WERI-Rb-1 (cell line): ENCODE measurements around the gene SYNPO2.

Source experiments
- DNase-seq: peaks from one replicate; pipeline ENCODE4 v3.0.0-alpha.2; 2020
- H3K27ac ChIP-seq: fragments of 250-450 bp; sonication (Bioruptor Pico); 2 replicates; pipeline ENCODE4 v1.5.1; 2020; ENCODE audit warnings: mild to moderate bottlenecking, moderate library complexity
- H3K27me3 ChIP-seq: fragments of 250-450 bp; sonication (Bioruptor Pico); 2 replicates; pipeline ENCODE4 v1.5.1; 2021; ENCODE audit warnings: mild to moderate bottlenecking, low read depth, moderate library complexity; ENCODE audit not compliant: insufficient read depth, severe bottlenecking
- H3K36me3 ChIP-seq: fragments of 250-450 bp; sonication (Bioruptor Pico); 2 replicates; pipeline ENCODE4 v1.5.1; 2020; ENCODE audit warnings: mild to moderate bottlenecking, moderate library complexity
- H3K4me3 ChIP-seq: 2 replicates; pipeline ENCODE4 v1.5.1; 2011; ENCODE audit warnings: low read depth, mild to moderate bottlenecking, control low read depth, low read length
- H3K9me3 ChIP-seq: fragments of 250-450 bp; sonication (Bioruptor Pico); 2 replicates; pipeline ENCODE4 v1.5.1; 2021; ENCODE audit warnings: mild to moderate bottlenecking, moderate library complexity; ENCODE audit not compliant: severe bottlenecking
- CTCF ChIP-seq: IDR thresholded peaks from 2 replicates; pipeline ENCODE4 v1.5.1; 2011; ENCODE audit warnings: low read depth, mild to moderate bottlenecking, control low read depth, inconsistent platforms, low read length

SYNPO2 gene

GRCh38 chr4:118915468-118915867 lies 26.8 kb downstream of the SYNPO2 start:
- TF ChIP-seq CTCF = no peak
- Histone ChIP-seq H3K27ac (no peak overlapping the region), H3K27me3 (no peaks in the 10 kb centered on the region), H3K9me3 (no peaks in the 10 kb centered on the region), H3K36me3 (no peaks in the 10 kb centered on the region), H3K4me3 (no peak overlapping the region)
- DNase-seq = no peak

GRCh38 chr4:118916691-118917289 lies 28.1 kb downstream of the SYNPO2 start:
- Histone ChIP-seq H3K9me3 (no peaks in the 10 kb centered on the region), H3K27me3 (no peaks in the 10 kb centered on the region), H3K27ac (no peak overlapping the region), H3K4me3 (no peak overlapping the region), H3K36me3 (no peaks in the 10 kb centered on the region)
- DNase-seq = no peak
- TF ChIP-seq CTCF = no peak

- H3K4me3 ChIP-seq = no peak overlapping the region
- no peak overlapping the region for H3K27ac ChIP-seq
- DNase-seq = no peak
- no peaks in the 10 kb centered on the region for H3K9me3 ChIP-seq
- H3K27me3 ChIP-seq = no peaks in the 10 kb centered on the region
- H3K36me3 ChIP-seq = no peaks in the 10 kb centered on the region
- TF ChIP-seq CTCF = no peak
These were observed 28.9 kb downstream of the SYNPO2 start for GRCh38 chr4:118917582-118917981.

GRCh38 chr4:118918388-118918787 lies 29.7 kb downstream of the SYNPO2 start:
- DNase-seq = no peak
- Histone ChIP-seq H3K27me3 (no peaks in the 10 kb centered on the region), H3K4me3 (no peak overlapping the region), H3K27ac (no peak overlapping the region), H3K36me3 (no peaks in the 10 kb centered on the region), H3K9me3 (no peaks in the 10 kb centered on the region)
- TF ChIP-seq CTCF = no peak

GRCh38 chr4:118920247-118920646 lies 31.6 kb downstream of the SYNPO2 start:
- H3K27me3 ChIP-seq = no peaks in the 10 kb centered on the region
- no peak for TF ChIP-seq CTCF
- no peak overlapping the region for H3K4me3 ChIP-seq
- no peaks in the 10 kb centered on the region for H3K36me3 ChIP-seq
- DNase-seq = no peak
- no peaks in the 10 kb centered on the region for H3K9me3 ChIP-seq
- H3K27ac ChIP-seq = no peak overlapping the region

- no peak for TF ChIP-seq CTCF
These were observed 33.1 kb downstream of the SYNPO2 start for GRCh38 chr4:118921786-118922185.

More at GRCh38 chr4:118921786-118922185, 33.1 kb downstream of the SYNPO2 start:
- no peak overlapping the region for H3K27ac ChIP-seq
- no peaks in the 10 kb centered on the region for H3K36me3 ChIP-seq
- no peaks in the 10 kb centered on the region for H3K27me3 ChIP-seq
- DNase-seq = no peak
- H3K4me3 ChIP-seq = no peak overlapping the region
- no peaks in the 10 kb centered on the region for H3K9me3 ChIP-seq
